Uterus (tissue), 4 donors: Measurements from ENCODE around the gene CYP2W1. TPM values are rescaled to one million over a fixed set of nuclear protein-coding genes. Genes with fewer than 3 reads are reported as not detected.

Experiments
- DNase-seq, 2 donors: peaks; one replicate each; pipeline ENCODE4 v3.0.0-alpha.2; 2019 to 2020
- H3K27ac ChIP-seq, 2 donors: fragments of 200-600 bp; sonication (generic); 1 replicate in 1 of 2; 2 replicates in 1 of 2; pipeline ENCODE4 v1.5.1; 2016 to 2018
- H3K27me3 ChIP-seq, 2 donors: fragments of 200-600 bp; sonication (generic); one replicate each; pipeline ENCODE4 v1.5.1; 2018 to 2019; ENCODE audit warnings: control low read depth in 1 of 2
- H3K36me3 ChIP-seq, 2 donors: fragments of 200-600 bp; sonication (generic); one replicate each; pipeline ENCODE4 v1.5.1; 2019; ENCODE audit warnings: control low read depth in 1 of 2
- H3K4me1 ChIP-seq, 2 donors: fragments of 200-600 bp; sonication (generic); one replicate each; pipeline ENCODE4 v1.5.1; 2018 to 2019; ENCODE audit warnings: control low read depth in 1 of 2
- H3K4me3 ChIP-seq, 2 donors: fragments of 200-600 bp; sonication (generic); 1 replicate in 1 of 2; 2 replicates in 1 of 2; pipeline ENCODE4 v1.5.1; 2018 to 2019; ENCODE audit warnings: mild to moderate bottlenecking in 1 of 2
- H3K9me3 ChIP-seq, 2 donors: fragments of 200-600 bp; sonication (generic); one replicate each; pipeline ENCODE4 v1.5.1; 2019; ENCODE audit warnings: control low read depth in 1 of 2
- CTCF ChIP-seq, 4 experiments: fragments of 200-600 bp in 2 of 4; fragments of 450-650 bp in 2 of 4; sonication (generic) in 2 of 4; IDR thresholded peaks; one replicate each; pipeline ENCODE4 v1.5.1; 2016 to 2019; ENCODE audit warnings: antibody characterized with exemption in 4 of 4, mild to moderate bottlenecking in 2 of 4, moderate library complexity in 1 of 4
- POLR2A ChIP-seq, 2 donors: fragments of 450-650 bp; IDR thresholded peaks; one replicate each; pipeline ENCODE4 v1.6.1; 2016; ENCODE audit warnings: antibody characterized with exemption in 2 of 2, mild to moderate bottlenecking in 1 of 2, moderate library complexity in 1 of 2
- intact Hi-C: fragments of 100-400 bp; cut with DNase I; formaldehyde crosslinking; loops from one replicate; pipeline ENCODE4 v1.15.1; 2023; ENCODE audit warnings: low total_unique reads
- total RNA-seq, 4 donors: library from RNA; depleted of rRNA in 3 of 4; stranded (reverse); fragments of >200 nt in 3 of 4; gene quantifications; one replicate each; pipeline versions ENCODE4 v1.1.0 to v1.2.4, GENCODE V29; 2014 to 2023
- donor health status: DM: yes; HTN: yes; CAD: no.

Gene CYP2W1
- total RNA-seq, 4 donors from 2014 or later, result 6.6 TPM; not detected in 3

- DNase-seq, result peak; percentile 87 to 92
- Histone ChIP-seq H3K4me3 (peak overlapping the region; percentile 29 to 91), H3K36me3 (no peaks in the 10 kb centered on the region), H3K4me1 (peaks cover 0 to 16% of the 10 kb centered on the region in 2 donors), H3K27me3 (no peaks in the 10 kb centered on the region), H3K9me3 (no peaks in the 10 kb centered on the region), H3K27ac (peak overlapping the region; percentile 93 to 97)
- TF ChIP-seq CTCF (IDR thresholded peaks at IDR 0.05) (peak in 1 of 4 experiments; percentile 14), POLR2A (IDR thresholded peaks at IDR 0.05) (peak in 1 of 2 donors; percentile 34)
- intact Hi-C loops, result no loop called here
Measured at GRCh38 chr7:1028775-1029636, 46.0 kb downstream of the CYP2W1 start.

- H3K9me3 ChIP-seq, result no peaks in the 10 kb centered on the region
- DNase-seq, result no peak
- no peak for TF ChIP-seq CTCF (IDR thresholded peaks at IDR 0.05)
- TF ChIP-seq POLR2A (IDR thresholded peaks at IDR 0.05), result no peak
- no peaks in the 10 kb centered on the region for H3K36me3 ChIP-seq
- H3K4me1 ChIP-seq, result peaks cover 0 to 16% of the 10 kb centered on the region in 2 donors
- peak overlapping the region; percentile 93 to 97 for H3K27ac ChIP-seq
- H3K4me3 ChIP-seq, result no peak overlapping the region
- intact Hi-C loops, result no loop called here
- no peaks in the 10 kb centered on the region for H3K27me3 ChIP-seq
Measured at GRCh38 chr7:1029637-1030443, 46.9 kb downstream of the CYP2W1 start.

GRCh38 chr7:1030444-1031070 is 47.6 kb downstream of the CYP2W1 start:
- intact Hi-C loops, result no loop called here
- Histone ChIP-seq H3K27ac (no peak overlapping the region), H3K4me3 (no peak overlapping the region), H3K4me1 (peaks cover 0 to 16% of the 10 kb centered on the region in 2 donors), H3K27me3 (no peaks in the 10 kb centered on the region), H3K9me3 (no peaks in the 10 kb centered on the region), H3K36me3 (no peaks in the 10 kb centered on the region)
- DNase-seq, result no peak
- TF ChIP-seq POLR2A (IDR thresholded peaks at IDR 0.05) (no peak), CTCF (IDR thresholded peaks at IDR 0.05) (no peak)

- intact Hi-C loops, result no loop called here
- TF ChIP-seq POLR2A (IDR thresholded peaks at IDR 0.05) (no peak), CTCF (IDR thresholded peaks at IDR 0.05) (no peak)
- Histone ChIP-seq H3K4me3 (no peak overlapping the region), H3K27ac (no peak overlapping the region), H3K9me3 (no peaks in the 10 kb centered on the region), H3K36me3 (no peaks in the 10 kb centered on the region), H3K27me3 (no peaks in the 10 kb centered on the region), H3K4me1 (peaks cover 0 to 16% of the 10 kb centered on the region in 2 donors)
- DNase-seq, result no peak
Measured at GRCh38 chr7:1031716-1032455, 48.9 kb downstream of the CYP2W1 start.
